ENCODE results near the gene ANO8.
"Not testable (repeated sequence)": the region's sequence is repeated elsewhere in the genome, so short reads cannot be mapped to it uniquely, and the experiment has no call there.

ANO8 gene

DNA sequence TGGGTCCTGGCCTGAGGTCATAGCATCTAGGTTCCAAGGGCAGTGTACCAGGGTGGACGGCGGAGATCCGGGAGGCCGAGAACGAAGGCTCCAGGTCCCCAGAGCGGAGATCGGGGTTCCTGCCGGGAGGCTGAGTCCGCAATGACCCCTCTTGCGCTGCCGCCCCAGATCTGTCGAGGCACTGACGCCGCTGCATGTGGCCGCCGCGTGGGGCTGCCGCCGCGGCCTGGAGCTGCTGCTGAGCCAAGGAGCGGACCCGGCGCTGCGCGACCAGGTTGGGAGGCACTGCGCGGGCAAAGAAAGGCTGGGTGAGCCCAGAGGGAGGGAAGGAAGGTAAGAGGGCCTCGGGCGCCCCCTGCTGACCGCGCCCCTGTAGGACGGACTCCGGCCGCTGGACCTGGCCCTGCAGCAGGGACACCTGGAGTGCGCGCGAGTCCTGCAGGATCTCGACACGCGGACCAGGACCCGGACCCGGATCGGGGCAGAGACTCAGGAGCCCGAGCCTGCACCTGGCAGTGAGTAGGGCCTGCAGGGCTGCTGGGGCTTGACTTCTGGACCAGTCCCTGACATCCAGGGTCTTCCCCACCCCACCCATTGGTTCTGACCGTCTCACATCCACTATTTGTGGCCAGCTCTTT is 52.0 kb downstream of the ANO8 start:
- no peak for DNase-seq

DNA sequence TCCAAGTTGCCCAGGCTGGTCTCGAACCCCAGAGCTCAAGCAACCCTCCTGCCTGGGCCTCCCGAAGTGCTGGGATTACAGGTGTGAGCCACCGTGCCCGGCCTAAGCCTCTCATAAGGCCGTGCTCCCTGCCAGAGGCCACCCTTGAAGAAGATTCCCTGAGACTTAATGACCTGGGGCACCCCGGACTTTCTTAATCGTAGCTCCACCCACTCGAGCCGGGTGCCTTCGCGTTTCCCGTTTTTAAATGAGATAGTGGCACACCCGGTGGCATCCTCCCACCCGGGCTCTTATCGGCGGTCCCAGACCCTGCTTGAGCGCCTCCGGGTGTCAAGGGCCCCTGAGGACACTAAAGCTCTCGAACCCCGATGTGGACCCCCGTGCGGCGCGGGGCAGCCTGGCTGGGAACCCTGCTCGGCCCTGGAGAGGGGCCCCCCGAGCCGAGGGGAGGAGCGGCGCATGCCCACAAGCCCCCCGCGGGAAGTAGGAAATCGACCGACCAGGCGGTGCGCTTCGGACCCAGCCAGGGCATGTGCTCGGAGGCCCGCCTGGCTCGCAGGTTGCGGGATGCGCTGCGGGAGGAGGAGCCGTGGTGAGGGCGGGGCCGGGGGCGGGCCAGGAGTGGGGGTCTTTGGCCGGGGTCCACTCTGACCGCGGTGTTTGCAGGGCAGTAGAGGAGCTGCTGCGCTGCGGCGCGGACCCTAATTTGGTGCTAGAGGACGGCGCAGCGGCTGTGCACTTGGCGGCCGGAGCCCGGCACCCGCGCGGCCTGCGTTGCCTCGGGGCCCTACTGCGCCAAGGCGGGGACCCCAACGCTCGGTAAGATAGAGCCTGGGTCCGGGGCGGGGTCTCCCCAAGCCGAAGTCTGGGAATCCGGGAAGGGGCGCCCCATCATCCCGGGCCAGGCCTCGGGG is 53.0 kb downstream of the ANO8 start, which contains the start of gene ANKLE1:
ANKLE1 (plus strand) TSS at position 511 of the 914 bp plus-strand sequence; CDS start at position 531, 20 bp downstream.
- DNase-seq, result no peak

DNA sequence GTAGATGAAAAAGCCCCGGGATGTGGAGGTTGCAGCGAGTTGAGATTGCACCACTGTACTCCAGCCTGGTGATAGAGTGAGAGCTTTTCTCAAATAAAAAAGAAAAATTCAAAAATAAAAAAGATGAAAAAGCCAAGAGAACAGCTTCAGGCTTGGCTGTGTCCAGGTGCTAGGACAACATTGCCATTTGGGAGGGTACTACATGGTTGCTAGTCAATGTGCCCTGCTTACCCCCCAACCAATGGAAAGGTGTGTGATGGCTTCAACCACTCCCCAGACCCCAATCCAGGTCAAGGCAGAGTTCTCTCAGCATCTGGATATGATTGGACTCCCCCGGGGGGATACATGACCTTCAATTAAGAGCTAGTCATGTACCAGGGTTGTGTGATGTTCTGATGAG is 55.2 kb downstream of the ANO8 start:
- DNase-seq, result no peak

DNA sequence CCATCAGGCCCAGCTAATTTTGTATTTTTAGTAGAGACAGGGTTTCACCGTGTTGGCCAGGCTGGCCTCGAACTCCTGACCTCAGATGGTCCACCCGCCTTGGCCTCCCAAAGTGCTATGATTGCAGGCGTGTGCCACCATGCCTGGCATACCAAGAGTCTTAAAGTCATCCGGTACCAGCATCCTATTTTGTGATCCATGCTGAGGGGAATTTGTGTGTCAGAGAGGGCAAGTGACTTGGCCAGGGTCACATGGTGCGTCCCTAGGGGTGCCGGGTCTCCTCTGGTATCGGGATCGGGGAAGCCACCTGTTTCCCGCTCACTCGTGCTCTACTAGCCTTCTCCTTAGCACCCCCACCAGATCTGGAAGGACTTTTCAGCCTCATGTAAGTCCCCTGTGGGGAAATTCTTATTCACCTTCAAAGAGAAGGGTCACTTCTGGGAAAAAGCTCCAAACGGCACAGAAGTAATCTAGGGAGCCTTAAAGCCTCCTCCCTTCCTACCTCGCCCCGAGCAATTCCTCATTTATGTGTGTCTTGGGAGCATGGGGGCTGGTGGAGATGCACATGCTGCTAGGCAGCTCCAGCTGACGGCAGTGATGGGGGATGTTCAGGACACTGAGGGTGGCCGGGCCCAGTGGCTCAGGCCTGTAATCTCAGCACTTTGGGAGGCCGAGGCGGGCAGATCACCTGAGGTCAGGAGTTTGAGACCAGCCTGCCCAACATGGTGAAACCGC is 59.0 kb downstream of the ANO8 start:
- DNase-seq, result no peak

DNA sequence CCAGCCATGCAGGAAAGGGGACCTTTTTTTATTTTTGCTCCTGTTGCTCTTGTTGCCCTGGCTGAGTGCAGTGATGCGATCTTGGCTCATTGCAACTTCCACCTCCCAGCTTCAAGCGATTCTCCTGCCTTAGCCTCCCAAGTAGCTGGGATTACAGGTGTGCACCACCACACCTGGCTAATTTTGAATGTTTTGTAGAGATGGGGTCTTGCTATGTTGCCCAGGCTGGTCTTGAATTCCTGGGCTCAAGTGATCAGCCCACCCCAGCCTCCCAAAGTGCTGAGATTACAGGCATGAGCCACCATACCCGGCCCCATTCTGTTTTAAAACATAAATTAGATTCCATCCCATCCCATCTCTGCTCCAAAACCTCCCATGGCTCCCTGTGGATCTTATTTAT is 59.8 kb downstream of the ANO8 start:
- not testable (repeated sequence) for DNase-seq

All from amniotic stem cell (primary cell).